GM18870 (cell line): ENCODE data around the gene MEGF6.

ENCODE experiments used
- ATAC-seq: cut with Tn5 transposase; IDR thresholded peaks from one replicate; pipeline ENCODE4 v1.9.1; 2021; ENCODE audit warnings: moderate library complexity; ENCODE audit not compliant: unreplicated experiment

The MEGF6 gene

DNA sequence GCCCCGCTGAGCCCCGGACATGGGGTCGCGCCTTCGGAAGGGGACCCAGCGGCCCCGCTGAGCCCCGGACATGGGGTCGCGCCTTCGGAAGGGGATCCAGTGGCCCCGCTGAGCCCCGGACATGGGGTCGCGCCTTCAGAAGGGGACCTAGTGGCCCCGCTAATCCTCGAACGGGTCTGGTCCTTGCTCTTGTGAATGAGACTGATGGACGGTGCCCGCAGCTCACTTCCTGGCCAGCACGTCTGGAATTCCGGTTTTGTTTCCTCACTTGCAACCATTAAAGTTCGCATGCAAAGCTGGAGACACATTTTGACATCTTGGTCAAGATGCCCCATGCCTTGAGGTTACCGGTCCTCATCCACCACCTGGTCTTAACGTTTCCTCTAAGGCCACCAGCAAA, 33.0 kb upstream of the MEGF6 start:
- ATAC-seq, result no peak

DNA sequence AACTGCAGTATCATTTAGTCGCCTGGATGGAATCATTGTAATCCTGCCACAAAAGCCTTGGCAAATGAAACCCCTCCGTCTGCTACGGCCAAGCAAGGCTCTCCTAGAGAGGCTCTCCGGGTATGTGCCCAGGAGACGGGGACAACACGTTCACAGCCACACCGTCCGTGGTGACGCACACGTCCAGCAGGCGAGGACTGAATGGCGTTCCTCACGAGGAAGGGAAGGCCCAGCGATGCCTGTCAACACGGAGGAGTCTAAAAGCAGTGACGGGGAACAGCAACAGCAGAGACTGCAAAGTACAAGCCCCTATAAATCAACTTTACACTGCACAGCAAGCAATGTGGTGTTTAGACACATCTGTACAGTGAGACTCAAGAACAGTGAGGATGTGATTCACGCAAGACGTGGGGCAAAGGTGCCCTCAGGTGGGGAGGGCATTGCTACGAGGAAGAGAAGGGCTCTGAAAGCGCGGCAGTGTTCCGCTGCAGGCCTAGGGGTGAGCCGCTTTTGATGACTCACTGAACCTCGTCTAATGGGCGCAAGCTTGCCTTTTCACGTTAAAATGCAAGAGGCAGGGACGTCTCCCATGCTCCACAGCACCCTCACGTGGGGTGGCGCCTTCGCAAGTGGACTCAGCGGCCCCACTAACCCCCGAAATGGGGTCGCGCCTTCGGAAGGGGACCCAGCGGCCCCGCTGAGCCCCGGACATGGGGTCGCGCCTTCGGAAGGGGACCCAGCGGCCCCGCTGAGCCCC, 31.8 kb upstream of the MEGF6 start:
- no peak for ATAC-seq

DNA sequence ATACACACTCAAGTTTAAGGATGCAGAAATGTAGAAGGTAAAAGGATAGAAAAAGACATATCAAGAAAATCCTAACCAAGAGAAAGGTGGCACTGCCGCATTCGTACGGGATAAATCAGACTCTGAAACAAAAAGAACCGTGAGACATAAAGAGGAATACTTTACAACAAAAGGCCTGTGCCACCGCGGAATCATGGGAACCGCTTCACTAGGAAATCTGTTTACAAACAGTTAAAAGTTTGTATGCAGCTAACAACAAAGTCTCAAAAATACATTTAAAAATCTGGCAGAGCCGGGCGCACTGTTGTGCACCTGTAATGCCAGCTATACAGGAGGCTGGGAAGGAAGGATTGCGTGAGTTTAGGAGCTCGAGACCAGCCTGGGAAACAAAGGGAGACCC, 30.5 kb upstream of the MEGF6 start:
- no peak for ATAC-seq

DNA sequence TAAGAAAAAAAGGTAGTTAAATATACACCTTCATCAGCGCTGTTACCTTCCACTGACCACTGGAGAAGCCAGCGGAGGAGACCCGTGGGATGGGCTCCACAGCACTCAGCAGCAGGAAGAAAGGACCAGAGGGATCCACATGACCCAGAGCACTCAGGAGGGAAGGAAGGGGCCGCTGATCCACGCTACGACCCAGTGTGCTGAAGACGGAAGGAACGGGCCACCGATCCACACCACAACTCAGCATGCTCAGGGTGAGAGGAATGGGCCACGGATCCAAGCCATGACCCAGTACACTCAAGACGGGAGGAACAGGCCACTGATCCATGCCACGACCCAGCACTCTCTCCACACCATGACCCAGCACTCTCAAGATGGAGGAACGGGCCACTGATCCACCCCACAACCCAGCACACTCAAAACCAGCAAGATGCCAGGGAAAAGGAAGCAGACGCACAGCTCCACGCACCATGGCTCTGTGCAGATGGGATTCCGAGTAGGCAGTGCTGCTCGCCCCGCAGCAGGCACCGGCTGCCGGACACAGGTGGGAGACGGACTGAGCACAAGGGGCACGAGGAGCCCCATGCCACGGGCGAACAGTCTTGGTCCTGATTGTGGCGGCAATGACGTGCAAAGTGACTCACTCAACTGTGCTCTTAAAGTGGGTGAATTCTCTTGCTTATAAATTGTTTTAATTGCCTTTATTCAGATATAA, 29.9 kb upstream of the MEGF6 start:
- no peak for ATAC-seq

DNA sequence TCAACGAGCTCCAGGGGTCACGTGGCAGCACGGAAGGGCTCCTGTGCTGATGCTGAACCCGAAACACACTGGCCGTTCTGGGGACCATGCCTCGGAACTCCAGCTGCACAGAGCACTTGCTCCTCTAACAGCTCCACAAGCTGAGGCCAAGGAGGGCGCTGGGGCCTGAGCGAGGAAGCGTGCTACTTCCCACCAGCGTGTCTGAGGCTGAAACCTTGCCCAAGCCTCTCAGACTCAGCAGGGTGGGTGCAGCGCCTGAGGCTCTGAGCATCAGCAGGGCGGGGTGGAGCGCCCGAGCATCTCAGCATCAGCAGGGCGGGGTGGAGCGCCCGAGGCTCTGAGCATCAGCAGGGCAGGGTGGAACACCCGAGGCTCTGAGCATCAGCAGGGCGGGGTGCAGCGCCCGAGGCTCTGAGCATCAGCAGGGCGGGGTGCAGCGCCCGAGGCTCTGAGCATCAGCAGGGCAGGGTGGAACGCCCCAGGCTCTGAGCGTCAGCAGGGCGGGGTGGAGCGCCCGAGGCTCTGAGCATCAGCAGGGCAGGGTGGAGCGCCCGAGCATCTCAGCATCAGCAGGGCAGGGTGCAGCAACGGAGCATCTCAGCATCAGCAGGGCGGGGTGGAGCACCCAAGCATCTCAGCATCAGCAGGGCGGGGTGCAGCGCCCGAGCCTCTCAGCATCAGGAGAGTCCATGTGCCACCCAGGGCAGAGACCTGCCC, 29.0 kb upstream of the MEGF6 start:
- no peak for ATAC-seq

DNA sequence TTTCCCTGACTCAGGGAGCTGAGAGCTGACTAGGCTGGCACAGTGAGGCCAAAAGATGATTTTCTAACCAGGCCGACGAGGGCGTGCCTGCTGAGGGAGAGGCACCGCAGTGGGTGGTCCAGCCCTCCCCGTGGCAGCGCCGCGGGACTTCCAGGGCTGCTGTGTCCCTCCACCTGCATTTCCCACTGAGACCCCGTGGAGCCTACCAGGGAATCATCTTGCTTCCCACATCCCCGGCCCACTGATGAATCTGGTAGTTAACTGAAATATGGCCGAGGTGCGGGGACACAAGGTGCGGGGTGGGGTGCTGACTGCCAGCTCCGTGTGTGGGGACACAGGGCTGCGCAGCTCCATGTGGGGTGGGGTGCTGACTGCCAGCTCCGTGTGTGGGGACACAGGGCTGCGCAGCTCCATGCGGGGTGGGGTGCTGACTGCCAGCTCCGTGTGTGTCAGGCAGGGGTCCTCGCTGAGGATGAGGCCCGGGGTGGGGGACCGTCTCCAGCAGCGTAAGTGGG, 28.1 kb upstream of the MEGF6 start:
- ATAC-seq, result no peak

DNA sequence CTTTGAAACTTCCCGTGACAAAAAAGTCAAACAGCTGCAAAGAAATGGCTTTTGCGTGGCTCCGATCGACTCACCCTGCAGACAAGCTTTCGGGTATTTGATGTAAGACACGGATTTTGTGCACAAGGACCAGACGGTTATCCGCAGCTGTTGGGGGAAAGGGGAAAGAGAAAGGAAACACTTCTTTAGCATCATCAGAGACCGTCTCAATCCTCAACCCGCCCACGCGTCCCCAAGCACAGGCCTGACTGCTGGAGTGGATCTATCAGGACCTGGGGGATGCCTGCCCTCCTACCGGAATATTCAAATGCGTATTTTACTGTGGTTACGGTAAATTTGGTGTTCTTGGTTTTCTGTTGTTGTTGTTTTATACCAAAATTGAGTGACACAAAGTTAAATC, 27.4 kb upstream of the MEGF6 start:
- ATAC-seq, result no peak

DNA sequence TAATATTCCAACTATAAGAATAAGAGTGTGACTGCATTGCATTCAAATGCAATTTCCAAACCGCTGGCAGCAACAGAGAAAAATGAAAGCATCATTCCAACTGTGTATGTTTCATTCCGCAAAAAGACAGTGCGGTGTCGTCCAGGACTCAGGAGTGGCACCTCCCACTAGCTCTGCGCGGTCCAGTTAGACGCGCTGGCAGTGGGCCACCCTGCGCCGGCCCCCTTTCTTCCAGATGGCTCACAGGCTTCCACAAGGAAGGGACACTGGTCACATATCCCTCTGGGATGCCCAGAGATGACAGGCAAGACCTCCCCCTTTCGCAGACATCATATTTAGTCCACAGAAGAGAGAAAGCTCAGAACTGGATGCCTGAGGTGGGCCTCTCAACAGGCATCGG, 26.7 kb upstream of the MEGF6 start:
- no peak for ATAC-seq

DNA sequence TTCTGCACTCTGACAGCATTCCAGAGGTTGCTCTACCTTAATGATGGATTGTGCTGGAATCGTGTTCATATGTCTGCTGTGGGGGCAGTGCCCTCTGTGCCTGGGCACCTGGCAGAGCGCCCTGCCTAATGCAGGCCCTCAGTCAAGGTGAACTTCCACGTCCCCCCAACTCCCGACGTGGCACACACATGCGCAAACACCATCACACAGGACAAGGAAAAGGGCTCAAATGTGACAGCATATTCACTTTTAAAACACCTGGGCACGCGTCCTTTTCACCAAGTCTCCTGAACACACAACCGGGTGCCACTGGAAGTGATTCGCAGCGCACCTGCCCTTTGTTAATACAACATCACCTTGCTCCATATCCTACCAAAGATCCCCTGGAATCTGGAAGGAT, 25.2 kb upstream of the MEGF6 start:
- no peak for ATAC-seq

DNA sequence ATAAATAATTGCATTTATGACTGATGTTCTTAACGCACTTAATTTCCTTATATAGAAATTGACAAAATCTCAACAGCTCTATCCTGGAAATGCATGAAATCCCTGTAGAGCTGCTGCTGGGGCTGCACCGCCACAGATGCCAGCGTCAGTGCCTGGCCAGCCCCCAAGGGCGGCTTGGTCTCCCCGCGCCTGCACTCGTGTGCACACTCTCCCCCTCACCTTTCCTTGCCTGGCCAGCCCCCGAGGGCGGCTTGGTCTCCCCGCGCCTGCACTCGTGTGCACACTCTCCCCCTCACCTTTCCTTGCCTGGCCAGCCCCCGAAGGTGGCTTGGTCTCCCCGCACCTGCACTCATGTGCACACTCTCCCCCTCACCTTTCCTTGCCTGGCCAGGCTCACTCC, 24.8 kb upstream of the MEGF6 start:
- ATAC-seq, result no peak

DNA sequence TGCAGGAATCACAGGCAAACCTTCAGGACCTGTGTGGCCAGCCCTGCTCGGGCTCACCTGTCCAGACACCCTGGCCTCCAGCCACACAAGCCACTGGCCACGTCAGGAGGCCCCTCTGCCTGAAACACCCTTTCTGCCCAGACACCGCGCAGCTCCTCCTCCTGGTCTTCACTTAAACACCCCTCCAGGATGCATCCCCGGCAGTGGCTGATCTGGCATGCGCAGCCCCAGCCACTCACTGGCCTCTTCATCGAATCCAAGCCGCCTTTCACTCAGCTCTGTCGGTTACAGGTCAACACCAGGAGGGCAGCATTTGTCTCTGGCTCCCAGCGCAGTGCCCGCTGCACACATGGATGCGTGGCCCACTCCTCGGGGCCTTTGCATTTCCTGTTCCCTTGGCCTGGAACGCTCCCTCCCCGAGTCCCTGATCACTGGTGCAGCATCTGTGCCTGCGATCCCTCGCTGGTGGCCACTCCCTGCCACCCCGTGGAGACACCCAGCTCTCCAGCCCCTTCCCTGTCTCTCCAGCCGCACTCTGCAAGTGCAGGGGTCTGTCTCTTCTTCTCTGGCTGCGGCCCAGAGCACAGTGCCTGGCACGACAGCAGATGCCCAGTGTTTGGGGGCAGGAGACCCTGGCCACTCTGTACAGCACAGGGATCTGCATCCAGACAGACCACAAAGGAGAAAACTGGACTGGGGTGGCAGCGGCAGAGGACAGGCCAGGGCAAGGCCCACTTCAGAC, 22.9 kb upstream of the MEGF6 start:
- no peak for ATAC-seq

DNA sequence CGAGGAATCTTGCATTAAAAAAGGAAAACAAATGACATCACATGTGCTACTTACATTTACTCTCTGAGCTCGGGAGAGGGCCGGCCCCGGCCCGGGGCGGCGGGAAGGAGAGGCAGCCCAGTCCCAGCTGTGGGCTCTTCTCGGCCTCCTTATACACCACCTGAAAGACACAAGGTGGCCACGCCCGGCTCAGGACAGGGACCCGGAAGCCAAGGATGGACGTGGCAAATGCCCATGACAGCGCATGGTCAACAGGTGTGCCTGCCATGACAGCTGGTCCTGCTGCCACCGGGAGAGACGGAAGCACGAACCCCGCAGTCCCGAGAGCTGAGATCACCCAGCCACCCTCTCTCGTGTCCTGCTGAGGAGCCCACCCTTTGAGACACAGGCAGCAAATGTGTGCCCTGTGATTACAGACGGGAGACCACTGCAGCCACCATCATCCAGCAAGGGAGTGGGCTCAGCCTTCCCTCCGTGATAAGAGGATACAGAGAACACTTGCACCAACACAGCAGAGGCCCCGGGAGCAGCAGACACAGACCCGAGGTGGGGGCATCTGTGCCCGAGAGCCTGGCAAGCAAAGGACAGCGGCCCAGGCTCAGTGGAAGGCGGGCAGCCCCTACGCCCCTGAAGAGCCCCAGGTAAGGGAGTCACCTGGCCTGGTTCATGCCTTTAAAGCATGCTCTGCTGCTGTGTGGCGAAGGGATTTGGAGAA, 22.2 kb upstream of the MEGF6 start:
- no peak for ATAC-seq

DNA sequence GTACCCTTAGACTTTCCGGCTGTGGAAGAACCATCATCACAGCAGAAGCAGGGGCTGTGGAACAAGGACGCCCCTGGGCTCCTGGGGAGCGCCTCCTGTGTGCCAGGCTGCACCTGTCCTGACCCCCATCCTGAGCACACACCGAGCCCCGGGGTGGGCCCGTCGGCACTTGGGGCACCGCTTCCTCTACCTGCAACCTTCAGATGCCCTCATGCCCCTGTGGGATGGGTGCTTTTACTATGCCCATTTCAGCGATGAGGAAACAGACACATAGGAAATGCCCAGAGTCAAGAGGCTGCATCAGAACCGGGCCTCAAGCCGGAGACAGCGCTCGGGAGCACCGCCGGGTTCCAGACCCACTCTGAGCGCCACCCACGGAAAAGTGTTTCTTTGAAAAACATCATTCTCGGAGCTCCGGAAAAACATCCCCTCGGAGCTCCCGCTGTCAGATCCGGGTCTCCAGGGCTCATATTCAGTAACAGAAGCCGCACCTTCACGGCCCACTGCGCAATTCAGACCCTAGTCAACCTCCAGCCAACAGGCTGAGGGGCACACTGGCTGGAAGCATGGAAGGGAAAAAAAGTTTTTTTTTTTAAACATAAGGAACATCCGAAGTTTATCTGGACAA, 21.5 kb upstream of the MEGF6 start:
- no peak for ATAC-seq

DNA sequence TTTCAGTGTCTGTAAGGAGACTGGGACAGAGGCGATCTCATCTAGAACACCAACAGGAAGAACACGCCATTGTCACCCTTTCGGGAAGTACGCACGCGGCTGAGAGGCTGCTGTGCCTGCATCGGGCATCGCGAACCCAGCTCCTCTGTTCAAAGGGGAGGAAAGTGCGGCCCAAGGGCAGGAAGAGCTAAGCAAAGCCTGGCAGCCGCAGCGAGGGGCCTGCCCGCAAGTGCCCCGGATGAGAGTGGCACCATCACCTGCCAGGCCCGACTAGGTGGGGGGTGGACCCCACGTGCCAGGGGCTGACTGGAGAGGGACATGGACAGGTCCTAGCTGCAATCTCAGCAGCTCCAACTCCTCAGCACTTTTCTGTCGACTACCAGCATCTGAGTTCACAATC, 21.0 kb upstream of the MEGF6 start:
- ATAC-seq, result no peak

DNA sequence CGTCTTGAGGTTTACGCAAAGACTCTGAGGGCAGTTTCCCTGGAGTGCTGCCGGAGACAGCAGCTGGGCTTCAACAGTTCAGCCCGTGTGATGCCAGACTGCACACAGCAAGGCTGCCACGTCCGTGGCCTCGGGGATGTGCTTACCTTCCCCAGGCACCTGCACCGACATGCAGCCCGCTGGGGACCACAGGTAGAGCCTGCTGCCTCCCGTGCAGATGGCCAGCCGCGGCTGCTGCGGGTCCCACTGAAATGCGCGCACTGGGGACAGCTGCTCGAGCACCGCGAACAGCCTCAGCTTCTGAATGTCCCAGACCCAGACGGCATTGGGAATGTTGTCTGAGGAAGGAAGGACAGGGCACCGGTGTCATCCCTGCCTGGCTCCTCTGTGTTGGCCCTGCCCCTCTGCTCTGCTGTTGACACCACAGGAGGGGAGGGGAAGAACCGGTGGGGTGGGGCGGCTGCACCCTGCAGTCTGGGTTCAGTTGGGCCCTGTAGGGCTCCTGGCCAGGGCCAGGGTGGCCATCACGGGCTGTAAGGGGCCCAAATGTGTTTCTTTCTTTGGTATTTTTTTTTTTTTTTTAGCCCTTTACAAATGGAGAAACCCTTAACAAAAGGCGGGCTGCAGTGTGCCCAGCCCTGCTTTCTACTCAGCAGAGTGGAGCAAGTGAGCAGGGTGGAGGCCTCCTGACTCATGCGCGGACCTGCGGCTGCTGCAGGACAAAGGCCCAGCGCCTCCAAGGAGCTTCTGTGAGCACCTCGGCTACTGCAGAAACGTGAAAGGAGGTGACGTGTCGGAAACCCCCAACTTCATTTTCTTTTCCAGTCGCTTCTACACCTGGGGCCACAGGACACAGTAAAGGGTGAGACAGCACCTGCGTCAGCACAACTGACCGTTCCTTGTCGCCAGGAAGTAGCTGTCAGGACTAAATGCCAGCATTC, 20.3 kb upstream of the MEGF6 start:
- ATAC-seq, result no peak

DNA sequence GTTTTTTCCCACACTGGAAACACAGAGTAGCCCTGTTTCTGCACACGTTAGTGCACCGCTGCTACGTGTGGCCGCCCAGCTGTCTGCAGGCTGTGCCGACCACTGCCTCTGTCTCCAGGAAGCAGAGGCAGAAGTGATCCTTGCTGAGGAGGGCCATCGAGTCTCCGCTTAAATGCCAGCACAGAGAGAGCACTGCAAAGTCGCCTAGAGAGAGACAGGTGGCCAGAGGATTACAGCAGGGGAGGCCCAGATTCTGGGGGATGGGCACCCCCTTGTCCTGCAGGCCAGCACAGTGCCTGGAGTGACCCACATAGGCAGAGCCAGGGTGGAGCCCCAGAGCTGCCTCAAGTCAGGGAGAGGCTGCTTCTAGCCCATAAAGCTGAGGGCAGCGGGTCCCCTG, 19.6 kb upstream of the MEGF6 start:
- ATAC-seq, result no peak

DNA sequence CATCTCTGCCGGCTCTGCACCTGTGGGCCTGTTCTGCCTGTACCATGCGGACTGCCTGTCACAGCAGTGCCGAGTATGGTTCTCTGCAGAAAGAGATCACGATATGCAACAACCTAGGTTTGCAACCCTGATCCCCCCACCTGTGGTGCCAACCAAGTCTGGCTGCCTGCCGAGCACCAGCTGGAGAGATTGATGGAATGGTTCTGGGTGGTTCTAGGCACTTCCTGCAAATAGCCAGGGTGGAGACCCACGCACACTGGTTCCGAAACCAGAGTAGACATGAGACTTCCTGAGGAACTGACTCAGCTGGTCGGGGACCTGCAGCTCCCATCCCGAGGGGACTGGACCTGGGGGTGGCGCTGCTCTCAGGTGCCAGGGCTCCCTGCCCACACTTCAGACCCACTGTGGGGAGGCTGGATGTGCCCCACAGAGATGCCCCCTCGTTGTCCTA, 18.9 kb upstream of the MEGF6 start:
- ATAC-seq, result no peak

DNA sequence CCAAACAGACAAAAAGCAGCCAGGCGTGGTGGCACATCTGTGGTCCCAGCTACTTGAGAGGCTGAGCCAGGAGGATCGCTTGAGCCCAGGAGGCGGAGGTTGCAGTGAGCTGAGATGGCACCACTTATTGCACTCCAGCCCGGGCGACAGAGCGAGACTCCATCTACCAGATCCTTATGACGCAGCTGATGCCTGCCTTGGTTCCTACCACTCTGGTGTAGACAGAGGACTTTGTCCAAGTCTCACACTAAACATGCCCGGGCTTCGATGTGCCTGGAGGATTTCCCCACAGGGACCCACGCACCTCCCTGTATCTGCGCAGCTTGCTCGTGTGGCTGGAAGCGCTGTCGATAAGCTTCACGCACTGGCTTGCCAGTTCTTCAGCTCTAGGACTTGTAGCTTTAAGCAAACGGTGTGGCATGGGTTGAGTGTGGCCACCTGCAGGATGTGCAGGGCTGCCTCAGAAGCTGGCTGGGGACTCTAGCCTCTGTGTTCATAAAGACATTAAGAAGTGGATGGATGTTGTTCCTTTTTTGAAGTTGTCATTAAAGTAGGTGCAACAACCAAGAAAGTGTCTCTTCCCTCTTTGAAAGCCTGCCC, 18.4 kb upstream of the MEGF6 start:
- ATAC-seq, result no peak

DNA sequence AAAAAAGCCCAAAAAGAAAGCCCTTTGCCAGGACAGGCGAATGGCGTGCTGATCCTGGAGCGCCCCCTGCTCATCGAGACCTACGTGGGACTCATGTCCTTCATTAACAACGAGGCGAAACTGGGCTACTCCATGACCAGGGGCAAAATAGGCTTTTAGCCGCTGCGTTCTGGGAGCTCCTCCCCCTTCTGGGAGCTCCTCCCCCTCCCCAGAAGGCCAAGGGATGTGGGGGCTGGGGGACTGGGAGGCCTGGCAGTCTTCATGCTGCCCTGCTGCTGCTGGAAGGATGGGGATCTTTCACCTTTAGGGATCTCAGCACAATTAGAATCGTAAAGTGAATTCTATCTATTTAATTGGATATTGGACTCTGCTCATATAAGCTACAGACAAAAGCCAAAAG, 17.1 kb upstream of the MEGF6 start:
- ATAC-seq, result no peak
